H7 (cell line): Measurements from ENCODE around the gene YEATS2. TPM values are rescaled to one million over a fixed set of nuclear protein-coding genes. Genes with fewer than 3 reads are reported as not detected.

Experiments
- DNase-seq: peaks from one replicate; pipeline ENCODE4 v3.0.0; 2012
- H3K27me3 ChIP-seq: 2 replicates; pipeline ENCODE4 v1.6.0; 2011; ENCODE audit warnings: mild to moderate bottlenecking, low read length; ENCODE audit not compliant: control insufficient read depth, insufficient read depth
- H3K36me3 ChIP-seq: replicated peaks from 2 replicates; pipeline ENCODE4 v1.5.1; 2011; ENCODE audit warnings: low read length; ENCODE audit not compliant: control insufficient read depth, insufficient read depth
- H3K4me3 ChIP-seq: 2 replicates; pipeline ENCODE4 v1.5.1; 2011; ENCODE audit warnings: low read depth, mild to moderate bottlenecking, control low read depth, low read length, moderate library complexity; ENCODE audit not compliant: insufficient read depth
- total RNA-seq: library from RNA; depleted of rRNA; stranded (reverse); fragments of >200 nt; shearing (Covaris generic); gene quantifications from 2 replicates; pipeline ENCODE4 v1.2.3, GENCODE V29; 2014

The YEATS2 gene
- total RNA-seq, 1 experiment from 2014 or later, result 46.5 TPM

- Histone ChIP-seq H3K4me3 (no peak overlapping the region), H3K36me3 (no peaks in the 10 kb centered on the region; the same call in none of the 2 replicates), H3K27me3 (peaks cover 3% of the 10 kb centered on the region; the same call in 1 of the 2 replicates)
- DNase-seq, result peak; percentile 55
These were observed 121.4 kb downstream of the YEATS2 start for GRCh38 chr3:183818706-183819624.

- peak; percentile 71 for DNase-seq
- Histone ChIP-seq H3K4me3 (no peak overlapping the region), H3K36me3 (no peaks in the 10 kb centered on the region; the same call in none of the 2 replicates), H3K27me3 (peaks cover 9% of the 10 kb centered on the region)
These were observed 122.2 kb downstream of the YEATS2 start for GRCh38 chr3:183819831-183820230.

GRCh38 chr3:183822631-183823030, 125.0 kb downstream of the YEATS2 start:
- DNase-seq, result peak; percentile 77
- Histone ChIP-seq H3K36me3 (no peaks in the 10 kb centered on the region), H3K27me3 (peaks cover 10% of the 10 kb centered on the region), H3K4me3 (no peak overlapping the region)

GRCh38 chr3:183823963-183824362, 126.4 kb downstream of the YEATS2 start:
- Histone ChIP-seq H3K4me3 (no peak overlapping the region), H3K36me3 (peaks cover 1% of the 10 kb centered on the region; the same call in 1 of the 2 replicates), H3K27me3 (peaks cover 10% of the 10 kb centered on the region)
- peak; percentile 62 for DNase-seq

GRCh38 chr3:183824761-183825455, 127.3 kb downstream of the YEATS2 start:
- H3K27me3 ChIP-seq, result peaks cover 10% of the 10 kb centered on the region
- peak overlapping the region; percentile 72 for H3K4me3 ChIP-seq
- peaks cover 1% of the 10 kb centered on the region; the same call in 1 of the 2 replicates for H3K36me3 ChIP-seq
- peak; percentile 86 for DNase-seq

GRCh38 chr3:183825456-183826161, 128.0 kb downstream of the YEATS2 start, which contains the start of gene MAP6D1:
TSS of gene MAP6D1 (minus strand) at chr3:183825577. CDS start at chr3:183825547, 30 bp downstream.
- Histone ChIP-seq H3K4me3 (peak within 1 kb of the TSS; percentile 72), H3K27me3 (peaks cover 10% of the 10 kb centered on the region), H3K36me3 (peaks cover 1% of the 10 kb centered on the region; the same call in 1 of the 2 replicates)
- DNase-seq, result peak; percentile 97

GRCh38 chr3:183826448-183827250, 129.1 kb downstream of the YEATS2 start:
- H3K36me3 ChIP-seq, result peaks cover 1% of the 10 kb centered on the region; the same call in 1 of the 2 replicates
- DNase-seq, result peak; percentile 54
- H3K27me3 ChIP-seq, result peaks cover 10% of the 10 kb centered on the region

GRCh38 chr3:183827809-183828537, 130.4 kb downstream of the YEATS2 start:
- DNase-seq, result no peak
- Histone ChIP-seq H3K4me3 (no peak overlapping the region), H3K36me3 (peaks cover 6% of the 10 kb centered on the region), H3K27me3 (peaks cover 10% of the 10 kb centered on the region)

More at GRCh38 chr3:183826448-183827250, 129.1 kb downstream of the YEATS2 start:
- H3K4me3 ChIP-seq, result no peak overlapping the region

- Histone ChIP-seq H3K4me3 (no peak overlapping the region), H3K27me3 (peaks cover 10% of the 10 kb centered on the region), H3K36me3 (peaks cover 9% of the 10 kb centered on the region)
- no peak for DNase-seq
These were observed 130.9 kb downstream of the YEATS2 start for GRCh38 chr3:183828538-183828870.

- H3K27me3 ChIP-seq, result peaks cover 4% of the 10 kb centered on the region
- H3K36me3 ChIP-seq, result peaks cover 10% of the 10 kb centered on the region
- no peak for DNase-seq
- H3K4me3 ChIP-seq, result no peak overlapping the region
These were observed 131.9 kb downstream of the YEATS2 start for GRCh38 chr3:183829466-183829865.

- Histone ChIP-seq H3K27me3 (no peaks in the 10 kb centered on the region), H3K4me3 (no peak overlapping the region), H3K36me3 (peaks cover 10% of the 10 kb centered on the region)
- no peak for DNase-seq
These were observed 132.6 kb downstream of the YEATS2 start for GRCh38 chr3:183830187-183830586.

- no peak for DNase-seq
- Histone ChIP-seq H3K4me3 (no peak overlapping the region), H3K36me3 (peaks cover 9% of the 10 kb centered on the region), H3K27me3 (no peaks in the 10 kb centered on the region)
These were observed 135.9 kb downstream of the YEATS2 start for GRCh38 chr3:183833516-183833915.

GRCh38 chr3:183837390-183837789, 139.8 kb downstream of the YEATS2 start:
- no peak for DNase-seq
- Histone ChIP-seq H3K36me3 (peaks cover 16% of the 10 kb centered on the region), H3K27me3 (no peaks in the 10 kb centered on the region), H3K4me3 (no peak overlapping the region)
